ENCODE measurements around the gene HSP90AB1. TPM values are rescaled to one million over a fixed set of nuclear protein-coding genes. Genes with fewer than 3 reads are reported as not detected.

The HSP90AB1 gene
- total RNA-seq, 3 donors from 2014 or later = 322 to 593 (median 399) TPM

DNA sequence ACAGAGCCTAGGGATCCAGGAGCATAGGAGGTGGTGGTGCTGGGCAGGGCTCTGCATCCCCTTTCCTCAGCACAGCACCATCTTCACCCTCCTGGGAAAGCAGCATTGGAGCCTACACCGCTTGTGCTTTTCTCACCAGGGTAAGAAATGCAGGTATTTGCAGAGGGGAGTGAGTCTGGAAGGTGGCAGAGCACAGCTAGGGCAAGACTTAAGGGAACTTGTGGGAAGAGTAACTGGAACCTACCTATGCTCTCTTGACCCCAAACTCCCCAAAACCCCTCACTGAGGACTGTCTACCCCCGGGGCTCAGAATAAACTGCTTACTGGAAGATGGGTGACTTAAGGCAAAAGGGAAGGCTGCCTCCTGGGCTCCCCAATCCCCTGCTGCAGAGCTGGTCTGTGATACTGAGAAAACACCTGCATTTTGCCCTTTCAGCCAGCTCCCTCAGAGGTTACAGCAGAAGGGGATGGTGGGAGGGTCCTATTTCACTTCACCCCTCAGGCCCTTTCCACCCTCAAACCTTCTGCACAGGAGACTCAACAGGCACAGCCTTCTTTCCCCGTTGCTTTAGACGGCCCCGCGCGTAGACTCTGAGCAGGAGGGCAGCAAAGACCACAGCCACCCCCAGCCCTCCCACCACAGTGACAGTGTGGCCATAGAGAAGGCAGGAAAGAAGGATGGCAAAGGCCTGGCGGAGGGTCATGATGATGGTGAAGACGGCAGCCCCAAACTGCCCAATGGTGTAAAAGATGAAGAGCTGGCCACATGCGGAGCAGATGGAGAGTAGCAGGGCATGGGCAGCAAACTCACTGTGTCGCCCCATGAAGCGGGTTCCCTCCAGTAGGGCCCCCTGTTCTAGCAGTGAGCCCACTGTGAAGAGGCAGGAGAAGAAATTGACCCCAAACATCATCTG, 7.5 kb downstream of the HSP90AB1 start:
- ATAC-seq = no peak
- Histone ChIP-seq H3K9me3 (no peaks in the 10 kb centered on the region), H3K4me3 (no peak overlapping the region), H3K36me3 (ENCODE audit: low read depth) (peaks cover 26% of the 10 kb centered on the region), H3K4me1 (ENCODE audit: low read depth) (peaks cover 18% of the 10 kb centered on the region)
- intact Hi-C loops (cut with DNase I, micrococcal nuclease) = no loop called here
- DNase-seq = no peak
- TF ChIP-seq, protein P1, sequence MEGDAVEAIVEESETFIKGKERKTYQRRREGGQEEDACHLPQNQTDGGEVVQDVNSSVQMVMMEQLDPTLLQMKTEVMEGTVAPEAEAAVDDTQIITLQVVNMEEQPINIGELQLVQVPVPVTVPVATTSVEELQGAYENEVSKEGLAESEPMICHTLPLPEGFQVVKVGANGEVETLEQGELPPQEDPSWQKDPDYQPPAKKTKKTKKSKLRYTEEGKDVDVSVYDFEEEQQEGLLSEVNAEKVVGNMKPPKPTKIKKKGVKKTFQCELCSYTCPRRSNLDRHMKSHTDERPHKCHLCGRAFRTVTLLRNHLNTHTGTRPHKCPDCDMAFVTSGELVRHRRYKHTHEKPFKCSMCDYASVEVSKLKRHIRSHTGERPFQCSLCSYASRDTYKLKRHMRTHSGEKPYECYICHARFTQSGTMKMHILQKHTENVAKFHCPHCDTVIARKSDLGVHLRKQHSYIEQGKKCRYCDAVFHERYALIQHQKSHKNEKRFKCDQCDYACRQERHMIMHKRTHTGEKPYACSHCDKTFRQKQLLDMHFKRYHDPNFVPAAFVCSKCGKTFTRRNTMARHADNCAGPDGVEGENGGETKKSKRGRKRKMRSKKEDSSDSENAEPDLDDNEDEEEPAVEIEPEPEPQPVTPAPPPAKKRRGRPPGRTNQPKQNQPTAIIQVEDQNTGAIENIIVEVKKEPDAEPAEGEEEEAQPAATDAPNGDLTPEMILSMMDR (IDR thresholded peaks at IDR 0.05) = no peak

DNA sequence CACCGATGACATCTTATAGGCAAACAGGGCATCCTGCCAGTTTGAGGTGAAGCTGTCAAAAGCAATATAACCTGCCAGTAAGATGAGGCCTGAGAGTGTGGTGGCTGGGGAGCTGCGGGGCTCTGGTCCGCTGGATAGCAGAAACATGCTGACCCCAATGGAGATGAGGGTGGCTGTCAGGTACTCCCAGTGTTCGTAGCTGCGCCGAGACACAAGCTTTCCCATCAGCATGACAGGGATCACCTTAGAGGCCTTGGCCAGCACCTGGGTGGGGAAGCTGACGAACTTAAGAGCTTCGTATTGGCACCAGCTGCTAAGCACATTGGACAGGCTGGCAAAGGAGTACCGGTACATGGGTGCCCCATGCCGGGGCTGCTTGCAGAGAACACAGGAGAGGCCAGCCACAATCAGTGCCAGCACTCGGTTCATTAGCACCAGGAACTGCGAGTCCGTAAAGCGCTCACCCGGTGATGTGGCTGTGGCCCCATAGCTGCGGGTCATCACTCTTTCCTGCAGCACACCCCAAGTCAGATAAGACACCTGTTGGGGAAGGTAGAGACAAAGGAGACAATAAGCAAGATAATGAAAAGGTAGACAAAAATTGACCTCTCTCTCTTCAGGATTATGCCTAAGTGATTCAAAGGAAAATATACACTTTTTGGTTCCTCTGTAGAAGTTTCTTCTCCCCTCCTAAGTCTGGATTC, 8.4 kb downstream of the HSP90AB1 start:
- DNase-seq (no peak), ATAC-seq (no peak)
- no peaks in the 10 kb centered on the region for H3K9me3 ChIP-seq
- no peak overlapping the region for H3K4me3 ChIP-seq
- H3K36me3 ChIP-seq (ENCODE audit: low read depth) = peaks cover 26% of the 10 kb centered on the region
- H3K4me1 ChIP-seq (ENCODE audit: low read depth) = peaks cover 16% of the 10 kb centered on the region
- TF ChIP-seq, protein P1 (IDR thresholded peaks at IDR 0.05) = no peak
- intact Hi-C loops (cut with DNase I, micrococcal nuclease) = no loop called here

DNA sequence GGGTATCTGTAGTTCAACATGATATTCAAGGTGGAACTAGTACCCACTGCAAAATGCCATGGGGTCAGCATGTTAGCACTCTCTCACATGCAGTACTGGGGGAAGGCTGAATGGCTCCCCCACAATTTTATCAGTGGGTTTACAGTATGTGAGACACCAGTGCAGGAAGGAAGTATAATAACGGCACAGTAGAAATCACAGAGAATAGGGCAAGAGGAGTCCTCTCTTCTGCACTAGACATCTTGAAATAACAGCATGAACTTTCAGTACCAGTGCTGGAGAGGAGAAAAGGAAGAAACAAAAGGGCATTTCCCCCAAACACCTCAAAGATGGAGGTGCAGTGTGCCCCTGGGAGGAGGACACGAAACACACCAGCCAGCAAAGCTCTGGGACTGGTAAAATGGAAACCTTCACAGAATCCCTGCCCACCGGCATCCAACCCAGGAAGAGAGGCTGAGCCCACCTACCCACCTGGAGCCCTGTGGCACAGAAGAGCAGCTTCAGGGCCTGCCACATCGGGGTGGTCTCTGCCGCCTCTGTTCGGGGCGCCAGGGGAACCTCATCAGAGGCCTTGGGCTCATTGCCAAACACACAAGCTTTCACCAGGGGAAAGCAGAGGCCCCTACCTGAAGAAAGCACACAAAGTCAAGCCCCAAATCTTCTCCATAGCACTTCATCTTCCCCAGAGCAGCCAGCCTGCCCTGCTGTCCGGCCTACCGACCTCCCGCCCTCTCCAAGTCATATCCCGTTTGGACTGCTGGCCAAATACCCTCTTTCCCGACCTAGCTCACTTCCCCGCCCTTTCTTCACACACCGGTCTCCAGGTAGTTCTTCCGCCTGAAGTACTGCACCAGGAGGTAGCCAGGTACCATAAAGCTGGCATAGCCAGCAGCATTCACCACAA, 9.2 kb downstream of the HSP90AB1 start:
- peaks cover 26% of the 10 kb centered on the region for H3K36me3 ChIP-seq (ENCODE audit: low read depth)
- ATAC-seq = peak; percentile 59
- intact Hi-C loops (cut with DNase I, micrococcal nuclease) = no loop called here

DNA sequence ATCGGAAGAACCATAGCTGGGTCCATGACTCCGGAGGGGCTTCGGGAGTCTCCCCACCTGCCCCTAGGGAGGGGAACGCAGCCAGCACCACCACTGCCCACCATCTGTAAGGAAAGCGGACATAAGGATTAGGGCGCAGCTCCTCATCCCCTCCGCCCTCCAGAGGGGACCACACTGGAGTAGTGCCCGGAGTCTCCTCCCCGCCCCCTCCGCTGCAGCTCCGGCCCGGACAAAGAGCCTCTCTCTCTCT, 9.8 kb downstream of the HSP90AB1 start:
- TF ChIP-seq, protein P1 (IDR thresholded peaks at IDR 0.05) = no peak
- intact Hi-C loops (cut with DNase I, micrococcal nuclease) = no loop called here
- Histone ChIP-seq H3K9me3 (no peaks in the 10 kb centered on the region), H3K4me1 (ENCODE audit: low read depth) (peaks cover 16% of the 10 kb centered on the region), H3K4me3 (peak overlapping the region; percentile 90), H3K36me3 (ENCODE audit: low read depth) (peaks cover 23% of the 10 kb centered on the region)
- no peak for DNase-seq
- ATAC-seq = no peak

More for the DNA sequence above, 9.2 kb downstream of the HSP90AB1 start:
- H3K4me3 ChIP-seq = peak overlapping the region; percentile 90
- no peaks in the 10 kb centered on the region for H3K9me3 ChIP-seq
- DNase-seq = peak in 1 of 3 donors; percentile 51
- peaks cover 16% of the 10 kb centered on the region for H3K4me1 ChIP-seq (ENCODE audit: low read depth)
- TF ChIP-seq, protein P1 (IDR thresholded peaks at IDR 0.05) = no peak

DNA sequence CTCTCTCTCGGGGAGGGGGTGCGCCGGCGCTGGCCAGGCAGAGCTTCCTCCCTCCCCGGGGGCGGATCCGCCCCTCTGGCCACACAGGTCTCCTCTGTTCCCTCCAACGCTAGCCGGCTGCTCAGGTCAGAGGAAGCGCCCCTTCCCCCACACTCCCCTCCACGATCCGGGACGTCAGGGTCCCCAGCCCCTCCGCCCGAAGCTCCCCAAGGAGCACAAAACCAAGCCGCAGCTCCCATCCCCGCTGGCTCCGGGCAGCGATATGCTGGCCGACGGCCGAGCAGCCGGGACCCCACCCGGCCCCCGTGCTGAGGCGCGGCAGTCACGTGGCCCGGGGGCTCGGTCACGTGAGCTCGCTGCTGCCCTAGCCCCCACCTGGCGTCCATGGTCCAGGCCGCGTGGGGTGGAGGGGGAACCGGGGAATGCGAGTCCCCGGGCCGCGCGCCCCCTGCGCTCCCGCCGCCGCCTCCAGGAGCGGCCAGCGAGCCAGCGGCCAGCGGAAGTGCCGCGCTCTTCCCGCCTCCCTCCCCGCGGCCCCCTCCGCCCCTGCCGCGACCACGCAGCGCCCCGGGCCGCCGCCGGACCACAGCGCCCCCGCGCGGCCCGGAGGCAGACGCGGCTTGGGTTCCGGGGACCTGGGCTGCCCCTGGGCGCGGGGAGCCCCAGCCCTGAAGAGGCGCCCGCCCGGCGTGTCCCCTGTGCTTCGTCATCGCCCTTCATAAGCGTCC, 10.3 kb downstream of the HSP90AB1 start, which contains the start of gene SLC35B2:
TSS of gene SLC35B2 (minus strand) at position 504 of the 728 bp plus-strand sequence. CDS start at position 386, 118 bp downstream.
- peak; percentile 63 to 85 (median 80) for DNase-seq
- TF ChIP-seq, protein P1 (IDR thresholded peaks at IDR 0.05) = peak; percentile 81
- Histone ChIP-seq H3K4me3 (peak within 1 kb of the TSS; percentile 90), H3K9me3 (no peaks in the 10 kb centered on the region), H3K36me3 (ENCODE audit: low read depth) (peaks cover 18% of the 10 kb centered on the region), H3K4me1 (ENCODE audit: low read depth) (peaks cover 16% of the 10 kb centered on the region)
- peak; percentile 88 for ATAC-seq
- intact Hi-C loops (cut with DNase I, micrococcal nuclease) = no loop called here

Measured in mucosa of descending colon (tissue), 3 donors.